CD4-positive, alpha-beta T cell treated with Interleukin-10 for 1 hour (primary cell): Measurements from ENCODE around the gene FAM222A.

Experiments
- DNase-seq: peaks from one replicate; pipeline ENCODE4 v3.0.0-alpha.2; 2020

The FAM222A gene

DNA sequence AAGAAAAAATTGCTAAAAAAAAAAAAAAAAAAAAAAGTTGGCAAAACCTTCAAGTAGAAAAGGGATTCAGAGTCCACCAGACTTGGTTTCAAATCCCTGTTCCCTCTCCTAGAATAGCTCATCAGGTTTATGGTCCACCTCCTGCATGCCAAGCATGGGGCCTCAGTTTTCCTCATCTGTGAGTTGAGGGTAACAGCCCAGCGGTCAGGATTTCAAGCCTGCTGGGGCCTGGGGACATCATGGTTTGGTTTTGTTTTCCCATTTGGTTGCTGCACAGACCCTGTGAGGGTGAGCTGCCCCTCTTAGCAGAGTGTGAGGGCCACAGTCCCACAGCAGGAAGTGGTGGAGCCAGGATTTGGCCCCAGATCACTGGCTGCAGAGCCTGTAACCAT lies 12.5 kb downstream of the FAM222A start:
- DNase-seq = no peak

DNA sequence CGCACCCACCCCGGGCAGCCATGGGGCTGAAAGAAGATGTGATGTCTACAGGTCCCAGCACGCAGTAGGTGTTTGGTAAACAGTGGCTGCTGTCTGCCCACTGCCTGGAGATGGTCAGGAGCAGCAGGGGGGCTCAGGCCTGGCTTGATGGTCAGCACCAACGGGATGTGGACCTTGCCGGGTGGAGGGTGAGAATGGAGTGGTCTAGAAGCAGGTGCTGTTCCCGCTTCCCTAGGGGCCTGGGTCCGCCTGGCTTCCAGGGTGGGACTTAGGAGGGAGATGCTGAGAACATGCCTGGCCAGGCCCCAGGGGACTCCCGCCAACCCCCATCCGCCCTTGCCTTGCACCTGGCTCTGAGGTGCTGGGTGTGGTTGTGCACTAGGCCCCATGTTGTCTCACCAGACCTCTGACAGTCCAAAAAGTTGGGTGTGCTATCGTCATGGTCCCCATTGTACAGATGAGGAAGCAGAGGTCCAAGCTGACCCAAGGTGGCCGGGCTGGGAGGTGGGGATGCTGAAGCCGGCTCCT lies 12.9 kb downstream of the FAM222A start:
- DNase-seq = no peak

DNA sequence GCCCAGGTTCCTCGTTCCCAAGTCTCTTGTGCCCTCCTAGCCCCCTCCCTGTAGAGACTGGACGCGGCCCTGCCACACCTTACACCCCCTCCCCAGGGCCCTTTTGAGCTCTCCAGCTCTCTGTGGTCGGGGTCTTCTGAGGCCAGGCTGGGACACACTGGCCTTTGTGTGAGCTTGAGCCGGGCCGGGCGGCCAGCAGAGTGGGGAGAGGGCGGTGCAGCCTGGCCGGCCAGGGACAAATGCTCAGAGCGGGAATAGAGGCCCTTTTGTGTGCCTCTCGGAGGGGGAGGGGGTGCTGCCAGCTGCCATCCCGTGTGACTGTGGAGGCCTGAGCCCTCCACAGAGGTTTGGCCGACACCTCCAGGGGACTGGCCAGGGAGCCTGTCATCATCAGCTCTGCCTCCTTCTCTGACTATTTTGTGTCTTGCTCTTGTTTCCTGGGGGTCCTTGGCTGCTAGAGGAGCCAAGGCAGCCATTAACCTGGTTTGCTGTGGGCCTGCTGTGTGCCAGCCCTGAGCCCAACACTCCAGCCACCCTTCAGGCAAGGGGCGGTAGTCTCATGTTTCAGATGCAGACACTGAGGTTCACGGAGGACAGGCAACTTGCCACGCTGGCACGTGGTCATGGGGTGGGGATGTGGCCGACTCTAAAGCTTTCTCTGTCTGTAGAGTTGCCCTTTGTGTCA lies 13.6 kb downstream of the FAM222A start:
- no peak for DNase-seq

DNA sequence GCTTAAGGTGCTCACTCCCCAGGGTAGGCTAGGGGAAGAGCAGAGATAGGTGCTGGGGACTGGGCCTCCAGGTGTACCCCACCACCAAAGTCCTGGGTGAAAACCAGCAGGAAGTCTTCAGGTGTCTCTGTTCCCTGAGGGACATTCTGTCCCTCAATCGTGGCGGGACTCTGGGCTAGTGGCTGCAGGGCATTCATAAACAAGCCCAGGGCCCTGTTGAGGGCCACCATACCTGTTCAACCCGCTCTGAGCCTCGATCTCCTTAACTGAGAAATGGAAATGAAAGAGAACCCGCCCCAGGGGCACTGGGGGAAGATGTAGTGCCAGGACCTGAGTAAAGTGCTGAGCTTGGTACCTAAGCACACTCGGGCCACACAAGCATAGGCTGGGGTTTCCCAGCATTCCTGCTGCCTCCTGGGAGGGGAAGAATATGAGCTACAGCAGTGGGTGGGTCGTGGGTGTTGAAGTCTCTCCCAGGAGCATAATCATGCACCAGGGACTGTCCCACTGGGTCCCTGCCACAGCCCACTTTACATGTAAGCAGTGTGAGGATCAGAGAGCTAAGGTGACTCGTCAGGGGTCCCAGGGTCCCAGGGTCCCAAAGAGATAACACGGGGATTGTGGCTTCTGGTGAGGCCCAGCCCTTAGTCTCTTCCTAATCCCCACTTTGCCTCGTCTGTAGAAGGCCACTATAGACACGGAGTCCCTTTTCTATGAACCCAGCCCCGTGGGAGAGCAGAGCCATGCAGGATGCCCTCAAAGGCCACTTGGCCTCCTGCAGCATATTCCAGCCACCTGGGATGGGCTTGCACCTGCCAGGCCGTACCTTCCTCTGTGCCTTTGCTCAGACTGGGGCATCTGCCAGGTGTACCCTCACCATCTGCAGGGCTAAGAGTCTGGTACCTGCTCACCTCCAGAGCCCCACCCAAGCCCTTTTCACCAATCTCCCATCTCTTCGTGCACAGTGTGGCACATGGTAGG lies 14.4 kb downstream of the FAM222A start:
- DNase-seq = no peak

DNA sequence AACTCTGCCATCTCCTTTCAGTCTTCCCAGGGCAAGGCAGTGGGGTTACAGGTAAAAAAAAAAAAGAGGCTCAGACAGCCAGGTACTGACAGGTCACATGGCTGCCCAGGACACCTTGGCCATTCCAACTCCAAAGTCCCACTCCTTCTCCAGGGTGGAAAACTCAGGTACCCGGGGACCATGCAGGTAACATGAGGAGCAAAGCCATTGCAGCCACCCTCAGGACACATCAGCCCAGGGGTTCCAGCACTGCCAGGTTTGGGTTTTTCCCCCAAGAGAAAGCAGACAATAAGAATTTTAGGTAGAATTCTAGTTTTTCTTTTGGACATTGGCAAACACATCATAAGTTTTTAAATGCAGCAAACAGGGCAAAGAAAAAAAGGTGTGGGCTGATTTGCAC lies 15.3 kb downstream of the FAM222A start:
- DNase-seq = no peak

DNA sequence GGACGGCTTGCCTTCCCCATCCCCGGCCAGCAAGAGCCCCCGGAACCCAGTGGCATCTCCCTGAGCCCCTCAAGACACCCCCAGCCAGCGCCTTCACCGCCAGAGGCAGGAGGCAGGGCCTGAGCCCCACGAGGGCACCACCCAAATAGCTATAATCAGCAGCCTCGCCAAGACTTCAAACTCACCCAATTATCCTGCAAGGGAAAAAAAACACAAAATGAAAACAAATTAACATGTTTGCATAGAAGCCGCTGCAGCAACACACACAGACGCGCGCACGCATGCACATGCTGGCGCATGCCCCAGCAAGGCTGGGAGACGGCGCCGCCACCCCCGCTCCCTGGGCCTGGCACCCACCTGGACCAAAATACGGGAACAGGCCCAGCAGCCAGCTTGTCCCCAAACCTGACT lies 15.8 kb downstream of the FAM222A start:
- no peak for DNase-seq

DNA sequence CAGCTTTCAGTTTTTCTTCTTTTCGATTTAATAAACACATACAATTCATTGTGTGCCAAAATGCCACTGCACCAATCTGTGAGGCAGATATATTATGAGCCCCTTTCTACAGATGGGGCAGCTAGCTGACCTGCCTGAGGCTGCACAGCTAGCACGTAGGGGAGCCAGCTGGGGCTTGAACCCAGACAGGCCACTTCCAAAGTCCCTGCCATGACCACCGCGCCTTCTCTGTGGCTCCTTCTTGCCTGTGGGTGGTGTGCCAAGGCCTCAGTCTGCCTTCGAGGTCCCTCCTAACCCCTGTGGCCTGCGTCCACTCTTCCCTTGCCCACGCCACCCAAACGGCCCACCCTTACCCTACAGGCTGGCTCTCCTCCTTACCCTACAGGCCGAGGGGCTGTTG lies 16.2 kb downstream of the FAM222A start:
- DNase-seq = no peak

DNA sequence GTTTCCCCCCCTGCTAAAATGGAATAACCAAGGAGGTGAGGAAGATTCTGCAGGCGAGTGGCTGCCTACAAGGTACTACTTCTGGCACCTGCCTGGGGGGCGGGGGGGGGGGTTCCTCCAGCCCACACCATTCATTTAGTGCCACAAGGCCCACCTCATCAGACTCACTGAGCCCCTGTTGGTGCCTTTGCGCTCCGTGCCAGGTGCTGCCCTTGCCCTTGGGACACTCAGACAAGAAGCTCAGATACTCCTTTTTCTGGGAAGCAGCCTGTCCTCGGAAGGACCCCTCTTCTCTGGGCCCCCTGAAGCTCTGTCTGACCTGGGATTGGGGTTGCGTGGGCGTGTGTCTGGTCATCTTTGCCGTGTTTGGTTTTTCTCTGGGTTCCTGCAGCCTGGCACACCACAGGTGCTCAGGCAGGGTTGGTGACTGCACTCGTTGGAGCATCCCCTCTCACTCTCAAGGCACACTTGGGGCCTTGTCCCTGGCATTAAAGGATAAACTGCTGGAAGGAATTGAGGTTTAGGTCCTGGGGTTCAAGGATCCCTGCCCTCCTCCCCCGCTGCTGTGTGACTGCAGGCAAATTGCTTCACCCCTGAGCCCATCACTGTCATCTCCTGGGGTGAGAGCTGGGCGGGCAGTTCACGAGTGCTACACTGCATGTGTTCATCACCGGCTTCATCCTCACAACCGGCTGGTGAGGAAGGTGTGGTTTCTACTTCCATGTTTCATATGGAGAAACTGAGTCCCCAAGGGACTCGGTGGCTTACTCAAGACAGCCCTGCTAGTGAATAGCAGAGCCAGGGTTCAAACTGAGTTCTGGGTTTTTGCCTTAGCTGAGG lies 16.9 kb downstream of the FAM222A start:
- no peak for DNase-seq

DNA sequence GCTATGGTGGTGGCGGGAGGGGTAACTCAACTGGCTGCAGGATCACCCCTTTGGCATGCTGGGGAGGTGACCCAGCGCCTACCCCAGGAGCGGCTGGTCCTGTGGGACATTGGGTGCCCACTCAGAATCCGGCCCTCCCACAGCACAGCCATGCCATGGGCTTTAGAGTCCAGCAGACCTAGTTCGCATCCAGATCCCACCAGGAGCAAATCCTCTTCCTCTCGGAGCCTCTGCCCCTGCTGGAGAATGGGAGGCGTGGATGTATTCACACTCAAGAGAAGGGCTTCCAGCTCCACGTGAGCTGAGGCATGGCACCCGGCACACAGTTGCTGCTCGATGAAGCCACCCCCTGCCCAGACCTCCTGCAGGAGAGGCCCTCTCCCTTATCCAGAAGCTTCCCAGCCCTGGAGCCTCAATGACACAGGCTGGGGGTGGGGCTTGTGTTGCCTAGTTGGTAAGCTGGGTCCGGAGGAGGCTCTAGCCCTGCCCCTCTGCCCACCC lies 17.7 kb downstream of the FAM222A start:
- DNase-seq = no peak

DNA sequence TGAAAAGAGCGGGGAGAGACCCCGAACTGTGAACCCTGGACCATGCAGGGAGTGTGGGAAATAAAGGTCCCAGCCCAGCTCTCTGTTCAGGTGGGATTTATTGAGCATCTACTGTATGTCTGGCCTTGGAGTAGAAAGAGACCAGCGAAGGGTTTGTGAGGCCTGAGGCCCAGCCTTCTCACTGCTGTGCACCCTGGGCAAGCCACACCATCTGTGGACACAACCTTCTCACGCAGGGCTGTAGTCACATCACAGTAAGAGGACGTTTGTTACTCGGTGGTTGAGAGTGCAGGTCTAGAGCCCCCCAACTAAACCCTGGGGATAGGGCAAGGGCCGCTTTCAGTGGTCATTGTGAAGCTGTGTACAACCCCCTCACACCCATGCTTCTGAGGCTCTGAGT lies 18.2 kb downstream of the FAM222A start:
- DNase-seq = no peak

DNA sequence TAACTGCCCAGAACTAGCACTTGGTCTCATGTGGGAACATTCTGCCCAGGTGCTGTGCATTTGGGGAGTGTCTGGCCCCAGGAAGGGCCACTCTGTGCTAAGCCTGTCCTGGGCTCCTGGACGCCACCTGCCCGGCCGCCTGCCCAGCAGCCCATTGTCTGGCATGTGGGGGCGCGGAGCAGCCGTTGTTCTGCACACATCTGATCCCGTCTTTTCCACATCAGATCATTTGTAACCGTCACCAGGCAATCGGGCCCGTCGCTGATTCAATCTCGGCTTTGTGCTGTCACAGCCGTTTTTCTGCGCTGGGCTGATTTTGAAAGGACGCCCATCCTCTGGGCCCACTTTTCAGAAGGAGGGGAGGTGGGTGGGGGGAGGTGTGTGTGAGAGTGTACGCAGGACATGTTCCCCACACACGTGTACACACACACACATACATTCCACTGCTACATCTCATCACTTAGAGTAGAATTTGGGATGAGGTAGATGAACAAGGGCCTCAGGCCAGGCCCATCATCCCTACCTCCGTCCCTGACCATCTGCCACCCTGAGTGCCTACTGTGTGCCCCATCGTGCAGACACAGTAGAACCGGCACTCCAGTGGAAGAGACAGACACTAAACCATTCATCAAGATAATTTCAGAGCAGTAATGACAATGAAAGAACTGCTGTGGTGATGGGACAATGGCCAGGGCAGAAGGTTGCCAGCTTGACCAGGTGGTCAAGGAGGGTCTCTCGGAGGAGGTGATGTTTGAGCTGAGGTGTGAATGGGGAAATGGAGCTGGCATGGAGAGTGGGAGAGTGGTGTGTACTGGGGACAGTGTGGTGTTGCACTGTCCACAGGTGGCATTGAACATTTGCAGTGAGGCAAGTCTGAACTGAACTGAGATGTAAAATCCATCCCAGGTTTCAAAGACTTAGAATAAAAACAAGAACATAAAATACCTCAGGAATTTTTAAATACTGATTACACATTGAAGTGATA lies 19.0 kb downstream of the FAM222A start:
- DNase-seq = no peak

DNA sequence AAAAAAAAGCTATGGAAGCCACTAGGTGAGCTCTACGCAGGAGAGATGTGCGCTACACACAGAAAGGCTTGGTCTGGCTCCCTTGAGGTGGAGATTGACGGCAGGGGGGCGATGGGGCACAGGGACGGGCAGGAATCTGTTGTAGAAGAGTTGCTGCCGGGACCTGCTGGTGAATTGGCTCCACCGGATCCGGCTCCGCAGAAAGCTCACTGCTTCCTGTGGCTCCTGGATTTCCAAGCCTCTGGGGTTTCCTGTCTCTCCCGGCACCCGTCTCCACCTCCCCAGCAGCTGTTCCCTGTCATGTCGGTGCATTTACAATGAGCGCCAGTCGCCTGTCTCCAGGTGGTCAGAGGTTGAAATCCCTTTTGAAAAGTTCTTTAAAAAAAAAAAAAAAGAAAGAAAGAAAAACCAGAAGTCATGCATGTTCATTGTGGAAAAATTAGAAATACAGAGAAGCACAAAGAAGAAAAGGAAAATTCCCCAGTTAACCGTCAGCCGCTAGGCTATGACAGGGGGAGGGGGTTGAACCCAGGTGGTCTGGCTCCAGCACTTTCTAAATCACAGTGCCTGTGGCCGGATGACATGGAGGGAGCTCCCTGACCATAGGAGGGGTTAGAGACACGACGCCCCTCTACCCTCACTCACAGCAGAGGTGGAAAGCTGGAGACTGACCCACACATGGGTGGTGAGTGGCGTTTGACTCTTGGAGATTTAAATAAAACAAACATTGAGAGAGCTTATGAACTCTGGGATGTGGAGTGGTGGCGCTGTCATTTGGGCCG lies 20.8 kb downstream of the FAM222A start:
- DNase-seq = no peak

DNA sequence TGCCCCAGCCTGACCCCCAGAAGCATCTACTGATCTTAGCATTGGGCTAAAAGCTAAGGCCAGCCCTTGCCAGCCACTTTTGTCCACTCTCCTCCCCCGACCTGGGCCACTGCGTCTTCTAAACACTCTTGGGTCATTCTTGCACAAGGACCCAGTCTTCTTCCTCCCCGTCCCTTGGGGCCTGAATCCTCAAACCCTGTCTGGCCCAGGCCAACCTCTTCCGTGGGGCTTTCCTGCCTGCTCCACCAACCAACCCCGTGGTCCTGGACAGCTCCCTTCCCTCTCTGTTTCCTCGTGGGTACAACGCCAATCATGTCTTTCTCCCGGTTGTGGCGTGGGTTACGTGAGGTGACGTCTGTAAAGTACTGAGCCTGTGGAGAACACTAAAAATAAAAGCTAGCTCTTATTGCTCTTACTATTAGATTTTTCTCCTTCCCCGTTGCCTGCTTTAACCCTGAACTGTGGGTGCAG lies 21.5 kb downstream of the FAM222A start:
- DNase-seq = no peak

DNA sequence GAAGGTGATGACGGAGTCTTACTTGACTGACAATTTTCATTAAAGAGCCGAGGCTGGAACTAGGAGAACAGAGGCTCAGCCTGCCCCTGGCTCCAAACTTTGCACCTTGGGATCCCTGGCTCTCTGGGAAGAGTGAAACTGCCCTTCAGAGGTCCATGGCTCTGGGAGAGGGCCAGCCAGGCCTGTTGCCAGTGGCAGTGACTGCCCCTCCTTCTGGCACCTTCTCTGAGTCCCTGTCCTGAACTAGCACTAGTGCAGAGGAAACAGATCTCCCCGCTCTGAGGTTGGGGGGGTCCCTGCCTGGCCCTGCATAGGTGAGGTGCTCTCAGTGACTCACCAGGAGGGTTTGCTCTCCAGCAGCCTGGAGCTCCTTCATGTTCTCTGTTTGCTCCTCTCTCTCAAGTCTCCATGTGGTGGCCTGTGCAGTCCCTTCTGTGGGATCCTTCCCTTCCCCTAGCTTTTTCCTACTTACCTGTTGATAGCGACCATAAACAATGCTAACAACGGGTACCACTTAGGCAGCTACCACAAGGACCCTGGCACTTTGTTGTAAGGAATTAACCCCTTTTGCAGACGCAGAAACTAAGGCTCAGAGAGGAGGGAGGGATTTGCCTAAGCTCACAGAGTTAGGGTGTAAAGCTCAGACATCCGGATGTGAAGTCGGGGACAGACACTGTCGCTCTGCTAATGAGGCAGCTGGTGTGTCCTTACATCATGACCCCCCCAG lies 22.4 kb downstream of the FAM222A start:
- DNase-seq = no peak

DNA sequence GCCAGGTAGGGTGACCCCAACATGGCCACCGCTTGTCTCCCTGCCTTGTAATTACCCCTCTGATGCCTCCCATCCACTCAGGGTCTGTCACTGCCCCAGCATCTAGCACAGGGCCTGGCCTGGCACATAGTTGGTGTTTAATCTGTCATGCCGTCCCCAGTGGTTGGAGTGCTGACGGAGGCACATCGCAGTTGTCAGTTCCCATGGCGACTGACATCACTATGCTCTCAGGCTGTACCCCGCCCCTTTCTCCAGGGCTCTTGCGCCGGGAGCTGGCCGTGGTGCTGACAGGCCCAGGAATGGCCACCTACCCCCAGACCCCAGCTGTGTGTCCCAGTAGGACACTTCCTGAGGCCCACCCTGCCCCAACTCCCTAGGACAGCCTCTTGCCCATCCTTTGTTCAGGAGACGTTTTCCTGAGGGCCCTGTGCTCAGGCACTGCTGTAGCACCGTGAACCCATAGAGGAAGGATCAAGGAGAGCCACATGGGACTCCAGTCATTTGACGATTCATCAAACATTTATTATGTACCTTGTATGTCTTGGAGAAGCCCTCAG lies 23.0 kb downstream of the FAM222A start:
- peak; percentile 9 for DNase-seq

DNA sequence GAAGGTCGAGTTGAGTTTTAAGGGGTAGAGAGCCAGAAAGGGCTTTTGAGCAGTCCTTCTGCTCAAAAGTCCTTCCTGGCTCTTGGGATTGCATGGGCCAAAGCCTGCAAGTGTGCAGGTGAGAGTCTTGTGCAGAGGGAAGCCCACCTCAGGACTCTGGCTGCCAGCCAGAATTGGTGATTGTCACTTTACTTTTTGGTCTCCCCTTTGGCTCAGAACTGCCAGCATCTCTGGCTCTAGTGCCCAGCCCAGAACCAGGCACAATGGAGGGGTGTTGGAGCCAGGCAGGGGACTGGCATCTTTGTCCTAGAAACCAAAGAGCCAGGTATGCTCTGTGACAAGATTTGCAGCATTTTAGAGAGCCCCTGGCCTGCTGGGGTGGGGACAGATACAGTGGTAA lies 23.5 kb downstream of the FAM222A start:
- no peak for DNase-seq

DNA sequence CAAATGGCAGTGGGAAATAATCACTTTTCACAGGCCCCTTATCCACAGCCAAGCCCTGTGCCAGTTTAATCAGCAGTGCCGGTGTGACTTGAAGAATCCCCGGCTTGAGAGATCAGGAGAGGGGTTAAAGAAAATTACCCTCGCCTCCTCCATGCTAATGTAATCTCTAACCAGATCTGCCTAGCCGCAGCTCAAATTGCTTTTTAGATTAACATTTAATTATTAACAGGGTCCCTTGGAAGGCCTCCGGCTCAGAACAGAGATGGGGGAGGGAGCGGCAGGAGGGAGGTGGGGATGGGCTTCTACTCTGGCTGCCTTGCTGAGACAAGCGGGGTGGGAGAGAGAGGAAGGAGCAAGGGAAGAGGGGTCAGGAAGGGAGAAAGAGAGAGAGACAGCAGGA lies 24.0 kb downstream of the FAM222A start:
- no peak for DNase-seq

DNA sequence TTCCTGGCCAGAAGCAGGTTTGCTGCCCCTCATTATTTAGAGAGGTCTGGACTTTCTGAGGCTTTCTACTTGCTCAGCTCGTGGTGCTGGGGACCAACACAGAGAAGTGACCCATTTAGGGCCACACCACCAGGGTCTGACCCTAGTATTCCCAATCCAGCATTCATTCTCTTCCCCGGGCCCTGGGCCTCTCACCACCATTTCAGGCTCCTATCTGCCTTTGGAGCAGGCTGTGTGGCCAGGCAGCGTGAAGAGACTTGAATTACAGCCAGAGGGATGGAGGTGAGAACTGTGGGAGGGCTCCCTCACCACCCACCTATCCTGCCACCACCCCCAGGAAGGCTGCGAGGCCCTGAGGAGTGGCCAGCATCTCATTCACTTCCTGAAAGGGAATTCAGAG lies 24.6 kb downstream of the FAM222A start:
- no peak for DNase-seq

DNA sequence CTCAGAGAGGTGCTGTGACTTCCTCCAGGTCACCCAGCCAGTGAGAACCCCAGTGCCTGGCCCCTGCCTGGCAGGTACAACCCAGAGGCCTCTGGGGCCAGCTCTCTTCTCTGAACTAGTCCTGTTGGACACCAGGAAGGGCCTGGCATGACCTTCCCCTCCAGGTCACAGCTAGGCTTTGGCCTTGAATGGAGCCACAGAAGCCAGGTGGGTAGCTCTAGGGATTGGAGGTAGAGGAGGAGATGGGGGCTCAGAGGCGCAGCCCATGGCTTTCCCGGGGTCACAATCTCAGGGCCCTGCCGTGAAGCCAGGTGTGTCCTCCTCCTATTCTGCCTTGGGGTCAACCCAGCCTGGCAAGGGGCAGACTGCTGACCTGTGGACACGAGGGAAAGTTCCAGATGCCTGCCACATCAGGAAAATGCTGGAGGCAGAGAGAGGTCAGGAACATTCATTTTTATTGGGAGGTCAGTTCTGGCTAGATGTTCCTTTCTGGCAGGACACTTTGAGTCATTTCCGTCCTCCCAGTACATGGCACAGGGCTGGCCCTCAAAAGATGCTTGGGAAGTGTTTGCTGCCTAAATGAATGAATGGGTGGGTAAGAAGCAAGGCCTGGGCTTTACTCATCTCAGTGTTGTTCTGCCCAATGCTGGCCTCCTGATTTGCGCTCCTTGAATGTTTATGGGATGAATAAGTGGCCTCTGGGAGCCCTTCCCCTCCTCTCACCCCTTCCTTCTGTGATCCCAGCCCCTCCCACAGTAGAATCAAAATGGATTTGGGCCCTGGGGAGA lies 25.4 kb downstream of the FAM222A start:
- no peak for DNase-seq
